HT-29 (cell line): ENCODE data around the gene ESPNL. TPM values are rescaled to one million over a fixed set of nuclear protein-coding genes. Genes with fewer than 3 reads are reported as not detected.
"Not testable (repeated sequence)": the region's sequence is repeated elsewhere in the genome, so short reads cannot be mapped to it uniquely, and the experiment has no call there.

ENCODE experiments used
- DNase-seq: peaks from one replicate; pipeline ENCODE4 v3.0.0-alpha.2; 2015; ENCODE audit warnings: low spot score
- total RNA-seq: library from RNA; depleted of rRNA; stranded (reverse); fragments of >200 nt; shearing (Covaris generic); gene quantifications from 2 replicates; pipeline ENCODE4 v1.2.3, GENCODE V29; 2014

Gene ESPNL
- total RNA-seq, 1 experiment from 2014 or later, result not detected

DNA sequence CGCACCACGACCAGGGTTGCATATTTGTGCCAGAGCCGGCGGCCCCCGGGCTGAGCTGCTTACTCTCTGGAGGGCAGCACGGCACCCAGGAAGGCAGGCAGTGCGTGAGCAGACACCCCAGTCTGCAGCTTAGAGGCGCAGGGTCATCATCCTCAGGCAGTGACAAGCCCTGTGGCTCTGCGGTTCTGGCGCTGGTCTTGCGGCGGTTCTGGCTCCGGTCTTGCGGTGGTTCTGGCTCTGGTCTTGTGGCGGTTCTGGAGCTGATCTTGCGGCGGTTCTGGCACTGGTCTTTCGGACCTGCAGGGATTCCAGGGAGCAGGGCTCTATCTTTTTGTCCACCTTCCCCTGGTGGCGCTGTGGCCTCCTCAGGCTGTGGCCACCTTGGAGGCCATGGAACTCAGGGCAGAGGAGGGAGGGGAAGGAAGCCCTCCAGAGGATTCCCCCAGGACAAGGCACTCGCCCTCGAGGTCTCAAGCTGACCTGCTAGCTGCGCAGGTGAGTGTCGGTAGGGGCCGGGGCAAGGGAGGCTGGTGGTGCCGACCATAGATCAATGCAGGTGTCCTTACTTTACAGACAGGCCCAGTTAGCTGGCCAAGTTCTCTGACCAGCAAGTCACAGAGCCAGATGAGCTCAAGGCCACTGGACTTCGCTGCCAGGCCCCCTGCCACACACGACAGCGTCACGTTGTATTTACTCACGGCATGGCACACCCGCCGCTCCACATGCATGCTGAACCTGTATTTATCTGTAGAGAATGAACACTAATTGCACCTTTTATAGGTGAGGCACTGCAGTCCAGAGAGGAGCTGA, 14.9 kb downstream of the ESPNL start:
- no peak for DNase-seq

DNA sequence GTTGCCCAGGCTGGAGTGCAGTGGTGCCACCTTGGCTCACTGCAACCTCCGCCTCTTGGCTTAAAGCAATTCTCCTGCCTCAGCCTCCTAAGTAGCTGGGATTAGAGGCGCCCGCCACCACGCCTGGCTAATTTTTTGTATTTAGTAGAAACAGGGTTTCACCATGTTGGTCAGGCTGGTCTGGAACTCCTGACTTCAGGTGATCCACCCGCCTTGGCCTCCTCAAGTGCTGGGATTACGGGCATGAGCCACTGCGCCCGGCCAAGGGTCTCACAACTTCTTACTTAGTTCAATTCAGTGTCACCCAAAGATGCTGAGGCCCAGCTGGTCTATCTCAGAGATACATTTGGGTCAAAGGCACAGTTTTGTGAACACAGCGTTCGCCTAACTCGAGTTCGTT, 15.6 kb downstream of the ESPNL start:
- DNase-seq, result not testable (repeated sequence)

DNA sequence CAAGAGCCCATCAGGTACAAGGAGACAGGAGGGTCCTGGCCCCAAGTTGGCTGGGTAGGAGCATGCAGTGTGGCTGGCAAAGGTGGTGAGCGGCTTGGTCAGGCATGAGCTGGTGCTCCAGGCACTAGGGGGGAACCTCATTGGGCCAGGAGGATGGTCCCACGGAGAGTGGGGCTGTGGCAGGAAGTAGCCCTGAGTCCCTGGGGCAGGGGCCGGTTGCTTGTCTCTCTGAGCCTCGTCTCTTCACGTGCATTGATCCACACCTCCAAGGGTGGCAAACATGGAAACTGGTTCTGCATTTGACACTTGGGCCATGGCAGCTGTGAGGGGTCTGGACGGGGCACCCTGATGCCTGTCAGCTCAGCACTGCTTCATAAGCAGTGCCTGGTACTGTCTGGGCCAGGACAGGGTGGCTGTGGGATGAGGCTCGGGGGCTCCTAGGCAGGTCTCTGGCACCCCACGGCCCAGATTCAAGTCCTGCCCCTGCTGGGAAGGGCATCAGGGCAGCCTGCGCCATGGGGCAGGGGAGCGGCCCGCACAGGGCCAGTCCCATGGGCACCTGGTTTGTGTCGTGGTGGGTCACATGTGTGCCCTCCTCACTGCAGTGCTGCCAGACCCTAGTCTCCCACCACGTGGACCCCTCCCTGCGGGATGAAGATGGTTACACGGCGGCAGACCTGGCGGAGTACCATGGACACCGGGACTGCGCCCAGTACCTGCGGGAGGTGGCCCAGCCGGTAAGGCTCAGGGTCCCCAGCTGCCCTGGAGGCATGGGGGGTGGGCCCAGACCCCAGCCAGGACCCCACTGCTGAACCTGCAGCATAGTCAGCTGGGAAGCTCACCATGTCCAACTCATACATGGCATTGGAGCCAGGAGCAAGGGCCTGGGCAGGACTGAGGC, 16.4 kb downstream of the ESPNL start:
- no peak for DNase-seq

DNA sequence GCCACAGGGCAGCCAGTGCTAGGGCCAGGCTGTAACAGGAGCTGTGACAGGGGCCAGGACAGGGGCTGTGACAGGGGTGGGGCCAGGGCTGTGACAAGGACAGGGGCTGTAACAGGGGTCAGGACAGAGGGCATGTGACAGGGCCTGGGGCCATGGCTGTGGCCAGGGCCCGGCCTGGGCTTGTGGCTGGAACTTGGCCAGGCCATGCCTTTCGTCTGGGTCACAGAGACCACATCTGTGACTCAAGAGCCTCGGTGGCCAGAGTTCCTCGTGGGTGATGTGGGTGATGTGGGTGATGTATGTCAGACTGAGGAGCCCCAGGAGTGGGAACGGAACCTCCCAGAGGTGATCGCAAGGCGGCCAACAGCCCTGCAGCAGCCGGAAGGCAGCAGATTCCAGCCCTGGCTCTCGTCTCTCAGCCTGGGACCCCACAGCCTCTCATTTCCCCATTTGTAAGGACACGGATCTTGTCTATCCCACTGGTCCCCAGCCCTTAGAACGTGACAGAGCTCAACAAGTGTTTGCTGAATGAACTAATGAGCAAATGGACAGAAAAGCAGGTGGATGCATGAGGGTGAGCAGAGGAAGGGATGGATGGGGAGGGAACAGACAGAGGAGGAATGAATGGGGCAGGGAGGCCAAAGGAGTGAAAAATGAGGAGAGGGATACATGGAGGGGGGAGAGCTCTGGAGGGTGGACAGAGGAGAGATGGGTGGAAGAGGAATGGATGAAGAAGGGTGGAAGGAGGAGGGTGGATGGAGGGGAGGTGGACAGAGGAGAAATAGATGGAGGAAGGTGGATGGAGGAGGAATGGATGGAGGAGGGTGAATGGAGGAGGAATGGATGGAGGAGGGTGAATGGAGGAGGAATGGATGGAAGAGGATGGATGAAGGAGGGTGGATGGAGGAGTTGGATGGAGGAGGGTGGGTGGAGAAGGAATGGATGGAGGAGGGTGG, 17.3 kb downstream of the ESPNL start:
- DNase-seq, result no peak

- no peak for DNase-seq
Measured at GRCh38 chr2:238119756-238120462, 19.8 kb downstream of the ESPNL start.

DNA sequence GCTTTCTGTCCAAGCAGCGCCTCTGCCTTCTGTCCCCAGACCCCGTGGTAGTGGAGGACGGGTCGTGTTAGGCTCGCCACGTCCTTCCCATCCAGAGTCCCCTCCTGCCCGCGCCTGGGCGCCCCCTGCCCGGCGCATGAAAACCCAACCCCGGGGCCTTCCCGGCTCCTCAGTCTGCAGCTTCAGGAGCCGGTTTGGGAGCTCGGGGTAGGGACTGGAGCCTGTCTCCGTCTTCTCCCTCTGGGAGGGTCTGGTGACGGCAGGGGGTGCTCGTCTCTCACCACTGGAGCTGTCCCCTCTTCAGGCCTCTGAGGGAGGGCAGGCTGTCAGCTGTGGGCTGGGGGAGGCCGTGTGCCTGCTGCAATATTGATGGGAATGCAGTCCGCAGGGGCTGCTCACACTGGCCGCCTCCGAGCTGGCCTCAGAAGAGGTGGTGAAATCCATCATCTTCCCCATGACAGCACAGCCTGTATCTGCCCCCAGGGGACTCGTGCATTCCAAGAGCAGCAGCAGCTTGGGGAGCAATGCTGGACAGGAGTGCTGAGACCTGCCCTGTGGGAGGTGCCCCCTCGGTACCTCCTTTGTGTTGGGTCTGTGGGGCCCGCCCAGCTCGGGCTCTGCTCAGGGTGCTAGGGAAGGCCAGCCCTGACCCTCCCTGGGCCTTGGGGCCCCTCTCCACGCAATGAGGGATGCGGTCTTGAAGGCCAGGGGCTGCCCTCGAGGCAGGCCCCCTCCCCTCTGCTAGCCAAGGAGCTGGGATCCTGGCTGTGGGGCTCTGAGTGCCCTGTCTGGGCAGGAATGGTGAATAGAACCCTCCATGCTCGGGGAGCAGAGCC, 20.5 kb downstream of the ESPNL start:
- no peak for DNase-seq

DNA sequence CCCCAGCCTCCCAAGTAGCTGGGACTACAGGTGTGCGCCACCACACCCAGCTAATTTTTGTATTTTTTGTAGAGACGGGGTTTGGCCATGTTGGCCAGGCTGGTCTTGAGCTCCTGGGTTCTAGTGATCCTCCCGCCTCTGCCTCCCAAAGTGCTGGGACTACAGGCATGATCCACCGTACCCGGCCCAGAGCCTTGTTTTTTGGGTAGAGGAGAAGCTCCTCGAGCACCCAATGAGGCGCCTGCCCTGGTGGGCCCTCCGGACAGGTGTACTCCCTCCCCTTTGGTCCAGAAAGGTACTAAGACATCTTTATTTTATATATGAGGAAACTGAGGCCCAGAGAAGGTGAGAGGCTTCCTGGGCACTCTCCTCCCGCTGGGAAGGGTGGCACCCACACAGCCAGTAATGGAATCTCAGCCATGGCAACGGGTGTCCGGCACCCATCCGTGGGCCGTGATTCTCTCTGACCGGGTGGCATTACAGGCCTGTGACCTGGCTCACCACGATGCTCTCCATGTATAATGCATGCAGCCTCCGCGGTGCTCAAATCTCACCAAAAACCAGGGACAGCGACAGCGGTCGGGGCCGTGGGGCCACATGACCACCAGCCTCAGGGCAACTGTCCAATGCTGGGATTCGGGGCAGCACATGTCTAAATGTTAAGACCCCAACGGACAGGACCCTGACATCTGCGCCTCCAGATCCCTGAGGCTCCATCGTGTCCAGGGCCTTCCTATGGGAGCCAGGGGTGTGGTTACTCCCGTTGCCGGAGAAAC, 21.6 kb downstream of the ESPNL start:
- no peak for DNase-seq

GRCh38 chr2:238122287-238123217, 22.4 kb downstream of the ESPNL start:
- no peak for DNase-seq

- DNase-seq, result no peak
Measured at GRCh38 chr2:238123218-238123971, 23.3 kb downstream of the ESPNL start.

- no peak for DNase-seq
Measured at GRCh38 chr2:238123991-238124470, 23.9 kb downstream of the ESPNL start.

GRCh38 chr2:238124488-238125126, 24.5 kb downstream of the ESPNL start:
- no peak for DNase-seq

DNA sequence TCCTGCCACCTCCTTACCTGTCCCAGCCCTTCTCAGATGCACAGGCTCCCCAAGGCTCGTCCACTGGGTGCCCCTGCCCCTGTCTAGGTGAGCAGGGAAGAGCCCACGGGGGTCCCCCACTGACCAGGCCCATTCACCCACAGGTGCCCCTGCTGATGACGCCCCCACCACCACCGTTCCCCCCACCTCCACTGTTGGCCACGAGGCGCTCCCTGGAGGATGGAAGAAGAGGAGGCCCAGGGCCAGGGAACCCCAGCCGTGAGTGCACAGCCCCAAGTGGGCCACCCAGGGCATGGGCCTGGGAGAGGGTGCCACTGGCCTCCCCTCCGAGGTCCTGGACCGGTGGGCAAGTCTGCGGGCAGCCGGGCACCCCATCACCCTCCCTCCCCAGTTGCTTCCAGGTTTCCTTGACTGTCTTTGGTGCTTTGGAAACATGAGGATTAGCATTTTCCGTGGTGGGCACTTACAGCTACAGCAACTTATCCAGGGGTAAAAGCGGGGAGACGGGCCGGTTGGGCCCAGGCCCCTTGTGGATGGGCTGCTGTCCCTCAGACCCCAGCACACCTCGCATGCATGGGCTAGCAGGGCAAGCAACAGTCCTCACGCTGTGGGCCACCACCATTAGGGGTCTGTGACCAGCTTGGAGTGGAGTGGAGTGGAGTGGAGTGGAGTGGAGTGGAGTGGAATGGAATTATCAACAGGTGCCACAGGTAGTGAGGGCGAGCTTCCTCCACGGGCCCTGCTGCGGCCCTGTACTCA, 25.2 kb downstream of the ESPNL start:
- no peak for DNase-seq

- no peak for DNase-seq
Measured at GRCh38 chr2:238126338-238126737, 26.2 kb downstream of the ESPNL start.

DNA sequence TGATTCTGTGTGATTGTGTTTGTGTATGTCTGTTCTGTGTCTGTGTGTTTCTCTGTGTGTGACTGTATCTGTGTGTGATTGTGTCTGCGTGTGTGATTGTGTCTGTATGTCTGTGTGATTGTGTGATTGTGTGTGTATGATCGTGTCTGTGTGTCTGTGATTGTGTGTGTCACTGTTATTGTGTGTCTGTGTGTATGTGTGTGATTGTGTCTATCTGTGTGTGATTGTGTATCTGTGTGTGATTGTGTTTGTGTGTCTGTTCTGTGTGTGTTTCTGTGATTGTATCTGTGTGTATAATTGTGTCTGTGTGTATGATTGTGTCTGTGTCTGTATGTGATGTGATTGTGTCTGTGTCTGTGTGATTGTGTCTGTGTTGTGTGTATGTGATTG, 26.6 kb downstream of the ESPNL start:
- no peak for DNase-seq

DNA sequence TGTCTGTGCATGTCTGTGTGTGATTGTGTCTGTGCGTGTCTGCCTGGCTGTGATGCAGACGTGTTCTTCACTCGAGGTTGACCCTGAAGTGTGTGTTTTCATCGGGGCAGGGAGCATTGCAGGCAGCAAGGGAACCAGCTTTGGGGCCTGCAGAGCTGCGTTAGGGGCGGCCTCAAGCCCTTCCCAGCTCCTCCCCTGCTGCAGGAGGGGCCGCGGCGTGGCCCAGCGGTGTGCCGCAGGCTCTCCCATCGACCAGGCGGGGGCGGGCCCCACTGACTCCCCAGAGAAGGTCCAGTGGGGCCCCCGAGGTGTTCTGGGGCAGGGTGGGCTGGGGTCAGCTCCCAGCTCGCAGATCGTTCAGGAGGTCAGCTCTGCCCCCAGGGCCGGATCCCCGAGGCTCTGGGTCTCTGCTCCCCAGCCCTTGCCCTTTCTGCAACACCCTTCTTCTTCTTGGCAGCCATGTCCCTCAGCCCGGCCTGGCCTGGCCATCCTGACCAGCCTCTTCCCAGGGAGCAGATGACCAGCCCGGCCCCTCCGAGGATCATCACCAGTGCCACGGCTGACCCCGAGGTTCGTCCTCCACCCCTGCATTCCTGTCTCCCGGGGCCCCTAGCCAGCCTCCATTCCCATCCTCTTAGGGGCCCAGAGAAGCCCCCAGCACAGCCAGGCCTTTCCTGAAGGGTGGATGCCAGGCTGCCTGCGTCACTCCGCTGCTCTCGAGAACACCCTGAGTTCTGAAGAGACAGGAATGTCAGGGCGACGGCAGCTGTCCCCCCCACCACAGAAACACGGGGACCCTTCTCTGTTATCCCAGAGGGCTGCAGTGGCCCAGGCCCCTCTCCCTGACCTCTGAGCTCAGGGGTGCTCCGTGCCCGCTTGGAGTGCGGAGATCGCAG, 27.3 kb downstream of the ESPNL start:
- DNase-seq, result no peak
